Pericardium fibroblast (primary cell): ENCODE measurements around the gene TIMELESS. TPM values are rescaled to one million over a fixed set of nuclear protein-coding genes. Genes with fewer than 3 reads are reported as not detected.

ENCODE experiments used
- total RNA-seq: library from RNA; depleted of rRNA; stranded (reverse); fragments of >200 nt; gene quantifications from 2 replicates; pipeline ENCODE4 v1.2.3, GENCODE V29; 2015

Gene TIMELESS
- 2.5 and 6.8 TPM in 2 replicates for total RNA-seq

GRCh38 chr12:56448860-56449621, at the start of gene TIMELESS:
TIMELESS (minus strand) TSS chr12:56449426; CDS start chr12:56434170, 15,256 bp downstream.

GRCh38 chr12:56488041-56488955, 39.1 kb upstream of the TIMELESS start, which contains the start of gene GLS2:
GLS2 (minus strand) TSS chr12:56488161; CDS start chr12:56488118, 43 bp downstream.

GRCh38 chr12:56468216-56469006, 19.2 kb upstream of the TIMELESS start, which contains the start of gene SPRYD4:
SPRYD4 (plus strand) TSS chr12:56468578; CDS start chr12:56468592, 14 bp downstream.

GRCh38 chr12:56454557-56454956, 5.3 kb upstream of the TIMELESS start, which contains the start of gene MIP:
MIP (minus strand) TSS chr12:56454657; CDS start chr12:56454613, 44 bp downstream.

Other genes starting within 250 kb of the TIMELESS start
- gene RNF41, start 227.5 kb downstream of the TIMELESS start, total RNA-seq: 69.4 and 113 TPM in 2 replicates
- gene NABP2, start 225.1 kb downstream of the TIMELESS start, total RNA-seq: 29.3 and 31.5 TPM in 2 replicates
- gene SLC39A5, start 219.4 kb downstream of the TIMELESS start, total RNA-seq: not detected in 2 replicates
- 15.3 and 23.5 TPM in 2 replicates for gene ANKRD52, start 191.0 kb downstream of the TIMELESS start, total RNA-seq
- 12.5 and 13.9 TPM in 2 replicates for gene COQ10A, start 182.5 kb downstream of the TIMELESS start, total RNA-seq
- 75.0 and 76.6 TPM in 2 replicates for gene CS, start 149.1 kb downstream of the TIMELESS start, total RNA-seq
- gene CNPY2, start 133.4 kb downstream of the TIMELESS start, total RNA-seq: 77.7 and 92.1 TPM in 2 replicates
- 14.1 and 19.2 TPM in 2 replicates for gene PAN2, start 115.4 kb downstream of the TIMELESS start, total RNA-seq
- gene IL23A, start 110.5 kb downstream of the TIMELESS start, total RNA-seq: not detected in 2 replicates
- gene STAT2, start 89.3 kb downstream of the TIMELESS start, total RNA-seq: 128 and 161 TPM in 2 replicates
- gene APOF, start 86.6 kb downstream of the TIMELESS start, total RNA-seq: not detected in 2 replicates
- gene MIP, start 5.2 kb upstream of the TIMELESS start, total RNA-seq: not detected in 2 replicates
- gene SPRYD4, start 19.2 kb upstream of the TIMELESS start, total RNA-seq: 0.51 and 1.3 TPM in 2 replicates
- gene GLS2, start 38.7 kb upstream of the TIMELESS start, total RNA-seq: not detected in 2 replicates
- gene RBMS2, start 72.4 kb upstream of the TIMELESS start, total RNA-seq: 12.6 and 15.2 TPM in 2 replicates
- gene BAZ2A, start 180.9 kb upstream of the TIMELESS start, total RNA-seq: 25.2 and 25.7 TPM in 2 replicates
- 334 and 373 TPM in 2 replicates for gene ATP5F1B, start 196.6 kb upstream of the TIMELESS start, total RNA-seq
- 43.8 and 52.3 TPM in 2 replicates for gene PTGES3, start 238.9 kb upstream of the TIMELESS start, total RNA-seq